Heart left ventricle (tissue), 16 donors: Measurements from ENCODE around the gene SERINC2. TPM values are rescaled to one million over a fixed set of nuclear protein-coding genes. Genes with fewer than 3 reads are reported as not detected.

Experiments
- ATAC-seq, 4 donors: fragments of 200-7000 bp; cut with Tn5 transposase; one replicate each; pipeline ENCODE4 v1.9.1; 2020 to 2022; ENCODE audit warnings: moderate library complexity in 4 of 4, mild to moderate bottlenecking in 3 of 4, moderate number of reproducible peaks in 1 of 4
- DNase-seq, 5 donors: peaks; one replicate each; pipeline ENCODE4 v3.0.0-alpha.2; 2020
- H3K27ac ChIP-seq, 12 donors: fragments of 200-600 bp; sonication (generic) in 4 of 12; one replicate each; pipeline versions ENCODE4 v1.5.0 to v1.8.0; 2016 to 2022; ENCODE audit warnings: mild to moderate bottlenecking in 2 of 12
- H3K27me3 ChIP-seq, 9 donors: fragments of 200-600 bp; sonication (generic) in 2 of 9; one replicate each; pipeline versions ENCODE4 v1.5.1 to v1.8.0; 2016 to 2022; ENCODE audit warnings: mild to moderate bottlenecking in 3 of 9
- H3K36me3 ChIP-seq, 9 donors: fragments of 200-600 bp; sonication (generic) in 2 of 9; one replicate each; pipeline versions ENCODE4 v1.5.0 to v1.8.0; 2018 to 2022; ENCODE audit warnings: mild to moderate bottlenecking in 2 of 9
- H3K4me1 ChIP-seq, 12 donors: fragments of 200-600 bp; sonication (generic) in 4 of 12; one replicate each; pipeline versions ENCODE4 v1.5.0 to v1.8.0; 2016 to 2022; ENCODE audit warnings: mild to moderate bottlenecking in 3 of 12
- H3K4me3 ChIP-seq, 12 donors: fragments of 200-600 bp; sonication (generic) in 4 of 12; one replicate each; pipeline versions ENCODE4 v1.5.0 to v1.8.0; 2017 to 2022; ENCODE audit warnings: mild to moderate bottlenecking in 9 of 12, moderate library complexity in 4 of 12
- H3K9me3 ChIP-seq, 12 donors: fragments of 200-600 bp; sonication (generic) in 4 of 12; one replicate each; pipeline versions ENCODE4 v1.5.0 to v1.8.0; 2016 to 2022; ENCODE audit warnings: mild to moderate bottlenecking in 1 of 12
- CTCF ChIP-seq, 12 donors: fragments of 200-600 bp; sonication (generic) in 4 of 12; IDR thresholded peaks; one replicate each; pipeline versions ENCODE4 v1.5.0 to v1.8.0; 2018 to 2022; ENCODE audit warnings: antibody characterized with exemption in 12 of 12, mild to moderate bottlenecking in 5 of 12
- POLR2A ChIP-seq, 2 donors: fragments of 450-650 bp; IDR thresholded peaks; one replicate each; pipeline ENCODE4 v1.6.1; 2017; ENCODE audit warnings: antibody characterized with exemption in 2 of 2, mild to moderate bottlenecking in 2 of 2, moderate library complexity in 2 of 2
- WGBS, 4 donors: extraction: QIAGEN DNeasy Blood & Tissue Kit in 2 of 4; methylation state at CpG; one replicate each; pipeline versions ENCODE4 v1.1.5 to v1.1.7; 2013 to 2018; 5-methylcytosine and 5-hydroxymethylcytosine counted together
- intact Hi-C, 10 donors: fragments of 100-400 bp; cut with DNase I; formaldehyde crosslinking; loops; one replicate each; pipeline versions ENCODE4 v1.11.1 to v1.14.2; 2022
- polyA plus RNA-seq, 2 donors: library from polyadenylated mRNA; stranded (reverse); fragments of 200-250 nt; gene quantifications; one replicate each; pipeline ENCODE4 v1.2.3, GENCODE V29; 2013
- total RNA-seq, 9 donors: library from RNA; depleted of rRNA in 2 of 9; stranded (reverse); fragments of >200 nt in 2 of 9; fragmentation: NEBNext Ultra II Directional in 3 of 9; extraction: Animal tissue kit (Norgen Biotek cat#: 25700) in 3 of 9; gene quantifications; one replicate each; pipeline versions ENCODE4 v1.1.0 to v1.2.4, GENCODE V29; 2016 to 2023
- donor health status: ischemic (EF 13 %, LVEDD 7.1; RV severe dilation, severe dysfunction).
- donor health status: healthy with polysubstance abuse.
- donor health status: DM: no; HTN: yes; CAD: no.
- donor health status: DM: no; HTN: no; CAD: no.
- donor health status: ischemic (EF 25% LVEDD 6.9; RV normal size, moderate dysfunction).
- donor health status: ischemic (EF 25% LVEDD 5.7; RV mildly dilated, moderate dysfunction).
- donor health status: healthy.
- donor health status: DM: yes; HTN: yes; CAD: no.
- donor health status: ischemic (EF 35%, LVEDD 5.7; RV mildly dilated, moderate dysfunction).
- donor health status: nonischemic (EF 11% LVEDD 7.7; RV severe dilation, severe dysfunction).
- donor health status: DM: yes; HTN: yes; CAD: no.
- donor health status: PGD.
- donor health status: ischemic (EF 29% LVEDD 5.4; RV normal size, mild dysfunction).
- donor health status: nonischemic (EF 23%, LVEDD 6.1; RV moderate dilation, normal function).

The SERINC2 gene
- total and polyA plus RNA-seq, 11 donors = 0.94 to 8.5 (median 2.3) TPM

- ATAC-seq (no peak), DNase-seq (no peak)
- Histone ChIP-seq H3K36me3 (no peaks in the 10 kb centered on the region), H3K27me3 (no peaks in the 10 kb centered on the region), H3K4me1 (no peaks in the 10 kb centered on the region), H3K27ac (no peak overlapping the region), H3K4me3 (no peak overlapping the region), H3K9me3 (no peaks in the 10 kb centered on the region)
- intact Hi-C loops = no loop called here
- TF ChIP-seq CTCF (IDR thresholded peaks at IDR 0.05) (no peak), POLR2A (IDR thresholded peaks at IDR 0.05) (no peak)
- 81 to 84% (median 82%) methylated on average over 8 to 9 of the region's 9 CpGs for WGBS, 4 donors
These were observed 23.8 kb downstream of the SERINC2 start for GRCh38 chr1:31436596-31437432.

GRCh38 chr1:31437433-31438037 lies 24.5 kb downstream of the SERINC2 start:
- no peak for ATAC-seq

GRCh38 chr1:31439276-31439675 lies 26.3 kb downstream of the SERINC2 start:
- TF ChIP-seq POLR2A (IDR thresholded peaks at IDR 0.05) (no peak), CTCF (IDR thresholded peaks at IDR 0.05) (no peak)
- Histone ChIP-seq H3K36me3 (no peaks in the 10 kb centered on the region), H3K27me3 (no peaks in the 10 kb centered on the region), H3K27ac (no peak overlapping the region), H3K9me3 (peaks cover 0 to 6% (median 0%) of the 10 kb centered on the region in 12 donors), H3K4me1 (no peaks in the 10 kb centered on the region), H3K4me3 (no peak overlapping the region)
- ATAC-seq = no peak
- intact Hi-C loops = no loop called here
- no peak for DNase-seq
- 75 to 89% (median 82%) methylated on average over 3 of the region's 3 CpGs for WGBS, 4 donors

More at GRCh38 chr1:31437433-31438037, 24.5 kb downstream of the SERINC2 start:
- Histone ChIP-seq H3K27ac (no peak overlapping the region), H3K9me3 (no peaks in the 10 kb centered on the region), H3K4me1 (no peaks in the 10 kb centered on the region), H3K36me3 (no peaks in the 10 kb centered on the region), H3K4me3 (no peak overlapping the region), H3K27me3 (no peaks in the 10 kb centered on the region)
- no peak for DNase-seq
- no peak for TF ChIP-seq CTCF (IDR thresholded peaks at IDR 0.05)
- no peak for TF ChIP-seq POLR2A (IDR thresholded peaks at IDR 0.05)
- 78 to 88% (median 84%) methylated on average over 10 to 11 of the region's 11 CpGs for WGBS, 4 donors
- intact Hi-C loops = no loop called here

DNA sequence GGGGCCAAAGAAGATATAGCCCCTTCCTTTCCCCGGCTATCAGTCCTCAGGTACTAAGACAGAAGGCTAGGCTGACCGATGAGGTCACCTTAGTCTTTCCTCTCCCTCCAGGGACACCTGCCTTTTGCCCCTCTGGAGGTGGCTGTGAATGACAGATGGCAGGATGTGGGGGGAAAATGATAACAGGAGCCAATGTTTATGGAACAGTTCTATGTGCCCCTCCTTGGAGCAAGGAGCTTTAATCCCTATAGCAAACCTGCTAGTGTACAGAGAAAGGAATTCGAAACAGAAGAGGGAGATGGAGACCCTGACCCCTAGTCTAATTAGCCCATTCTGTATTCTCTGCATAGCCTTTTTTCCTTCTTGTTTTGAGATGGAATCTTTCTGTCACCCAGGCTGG lies 28.1 kb downstream of the SERINC2 start:
- H3K9me3 ChIP-seq = peaks cover 0 to 6% (median 0%) of the 10 kb centered on the region in 12 donors
- no peaks in the 10 kb centered on the region for H3K27me3 ChIP-seq
- no peak overlapping the region for H3K27ac ChIP-seq
- WGBS, 4 donors = 70 to 75% (median 72%) methylated on average over 3 of the region's 3 CpGs
- no peak overlapping the region for H3K4me3 ChIP-seq
- no peak for TF ChIP-seq POLR2A (IDR thresholded peaks at IDR 0.05)
- no peak for TF ChIP-seq CTCF (IDR thresholded peaks at IDR 0.05)
- no peak for DNase-seq
- H3K36me3 ChIP-seq = no peaks in the 10 kb centered on the region
- intact Hi-C loops = no loop called here
- H3K4me1 ChIP-seq = peaks cover 0 to 3% (median 0%) of the 10 kb centered on the region in 12 donors
- ATAC-seq = no peak
